Muscle layer of duodenum (tissue), 2 donors: Measurements from ENCODE around the gene ZNF630.
"Not testable (repeated sequence)": the region's sequence is repeated elsewhere in the genome, so short reads cannot be mapped to it uniquely, and the experiment has no call there.

Source experiments
- H3K27ac ChIP-seq: one replicate; pipeline ENCODE4 v1.7.0; 2013; ENCODE audit warnings: mild to moderate bottlenecking, low read length
- H3K27me3 ChIP-seq: one replicate; pipeline ENCODE4 v1.7.0; 2013; ENCODE audit warnings: low read depth, mild to moderate bottlenecking, control low read depth, low read length
- H3K36me3 ChIP-seq, 2 donors: one replicate each; pipeline ENCODE4 v1.7.0; 2013; ENCODE audit warnings: low read length in 2 of 2, control low read depth in 1 of 2, mild to moderate bottlenecking in 1 of 2; ENCODE audit not compliant: insufficient read depth in 2 of 2, control insufficient read depth in 1 of 2
- H3K4me1 ChIP-seq, 2 donors: one replicate each; pipeline ENCODE4 v1.7.0; 2013; ENCODE audit warnings: low read length in 2 of 2, mild to moderate bottlenecking in 2 of 2, control low read depth in 1 of 2, moderate library complexity in 1 of 2; ENCODE audit not compliant: insufficient read depth in 2 of 2, control insufficient read depth in 1 of 2
- H3K4me3 ChIP-seq, 2 donors: one replicate each; pipeline ENCODE4 v1.7.0; 2013; ENCODE audit warnings: low read length in 2 of 2, low read depth in 1 of 2, mild to moderate bottlenecking in 1 of 2
- H3K9me3 ChIP-seq, 2 donors: one replicate each; pipeline ENCODE4 v1.7.0; 2013; ENCODE audit warnings: low read length in 2 of 2, control low read depth in 1 of 2, mild to moderate bottlenecking in 1 of 2; ENCODE audit not compliant: control insufficient read depth in 1 of 2
- donor health status: healthy.

Gene ZNF630

GRCh38 chrX:48071064-48071985, at the start of gene ZNF630:
Gene ZNF630 (minus strand): TSS chrX:48071640. CDS start chrX:48066886, 4,754 bp downstream.
- Histone ChIP-seq H3K27ac (peak within 1 kb of the TSS; percentile 82), H3K4me1 (no peaks in the 10 kb centered on the region), H3K4me3 (peak within 1 kb of the TSS; percentile 83), H3K36me3 (no peaks in the 10 kb centered on the region), H3K27me3 (no peaks in the 10 kb centered on the region), H3K9me3 (no peaks in the 10 kb centered on the region)

- Histone ChIP-seq H3K36me3 (no peaks in the 10 kb centered on the region), H3K27me3 (no peaks in the 10 kb centered on the region), H3K4me1 (no peaks in the 10 kb centered on the region), H3K4me3 (no peak overlapping the region), H3K9me3 (no peaks in the 10 kb centered on the region), H3K27ac (no peak overlapping the region)
These were observed 36.3 kb upstream of the ZNF630 start for GRCh38 chrX:48107717-48108116.

GRCh38 chrX:48102874-48103374, 31.5 kb upstream of the ZNF630 start:
- Histone ChIP-seq H3K27me3 (no peaks in the 10 kb centered on the region), H3K9me3 (no peaks in the 10 kb centered on the region), H3K27ac (no peak overlapping the region), H3K36me3 (no peaks in the 10 kb centered on the region), H3K4me3 (no peak overlapping the region), H3K4me1 (no peaks in the 10 kb centered on the region)

GRCh38 chrX:48101443-48101842, 30.0 kb upstream of the ZNF630 start:
- H3K9me3 ChIP-seq, result no peaks in the 10 kb centered on the region
- H3K27ac ChIP-seq, result no peak overlapping the region
- no peaks in the 10 kb centered on the region for H3K4me1 ChIP-seq
- no peak overlapping the region for H3K4me3 ChIP-seq
- H3K36me3 ChIP-seq, result no peaks in the 10 kb centered on the region
- no peaks in the 10 kb centered on the region for H3K27me3 ChIP-seq

- H3K27me3 ChIP-seq, result not testable (repeated sequence)
These were observed 21.1 kb upstream of the ZNF630 start for GRCh38 chrX:48092558-48092957.

GRCh38 chrX:48090123-48090522, 18.7 kb upstream of the ZNF630 start:
- no peaks in the 10 kb centered on the region for H3K36me3 ChIP-seq
- no peaks in the 10 kb centered on the region for H3K27me3 ChIP-seq
- no peaks in the 10 kb centered on the region for H3K9me3 ChIP-seq
- H3K4me1 ChIP-seq, result no peaks in the 10 kb centered on the region
- no peak overlapping the region for H3K27ac ChIP-seq
- no peak overlapping the region for H3K4me3 ChIP-seq

More at GRCh38 chrX:48092558-48092957, 21.1 kb upstream of the ZNF630 start:
- H3K27ac ChIP-seq, H3K4me3 ChIP-seq, H3K36me3 ChIP-seq, H3K4me1 ChIP-seq, H3K9me3 ChIP-seq: not testable (repeated sequence)

GRCh38 chrX:48086082-48086481, 14.6 kb upstream of the ZNF630 start:
- no peaks in the 10 kb centered on the region for H3K36me3 ChIP-seq
- no peaks in the 10 kb centered on the region for H3K9me3 ChIP-seq
- no peaks in the 10 kb centered on the region for H3K4me1 ChIP-seq
- H3K27ac ChIP-seq, result no peak overlapping the region
- no peaks in the 10 kb centered on the region for H3K27me3 ChIP-seq
- no peak overlapping the region for H3K4me3 ChIP-seq

GRCh38 chrX:48083706-48084105, 12.3 kb upstream of the ZNF630 start:
- no peaks in the 10 kb centered on the region for H3K9me3 ChIP-seq
- no peaks in the 10 kb centered on the region for H3K27me3 ChIP-seq
- no peaks in the 10 kb centered on the region for H3K4me1 ChIP-seq
- no peak overlapping the region for H3K27ac ChIP-seq
- no peak overlapping the region for H3K4me3 ChIP-seq
- no peaks in the 10 kb centered on the region for H3K36me3 ChIP-seq

- H3K9me3 ChIP-seq, result no peaks in the 10 kb centered on the region
- no peak overlapping the region for H3K4me3 ChIP-seq
- H3K27me3 ChIP-seq, result no peaks in the 10 kb centered on the region
- no peak overlapping the region for H3K27ac ChIP-seq
- no peaks in the 10 kb centered on the region for H3K4me1 ChIP-seq
- H3K36me3 ChIP-seq, result no peaks in the 10 kb centered on the region
These were observed 11.8 kb upstream of the ZNF630 start for GRCh38 chrX:48083212-48083611.

GRCh38 chrX:48076343-48076742, 4.9 kb upstream of the ZNF630 start:
- Histone ChIP-seq H3K27me3 (no peaks in the 10 kb centered on the region), H3K4me3 (no peak overlapping the region), H3K27ac (no peak overlapping the region), H3K9me3 (no peaks in the 10 kb centered on the region), H3K4me1 (no peaks in the 10 kb centered on the region), H3K36me3 (no peaks in the 10 kb centered on the region)

- peak overlapping the region; percentile 82 for H3K27ac ChIP-seq
- H3K27me3 ChIP-seq, result no peaks in the 10 kb centered on the region
- peak overlapping the region; percentile 83 for H3K4me3 ChIP-seq
- no peaks in the 10 kb centered on the region for H3K9me3 ChIP-seq
- H3K36me3 ChIP-seq, result no peaks in the 10 kb centered on the region
- H3K4me1 ChIP-seq, result no peaks in the 10 kb centered on the region
These were observed 656 bp upstream of the ZNF630 start for GRCh38 chrX:48071986-48072605.
